ENCODE measurements around the gene RBM42. TPM values are rescaled to one million over a fixed set of nuclear protein-coding genes. Genes with fewer than 3 reads are reported as not detected.
A peak's percentile ranks its signal among the peaks of the same experiment; 100 is the strongest.

RBM42 gene
- total and polyA plus RNA-seq, 9 of the 15 experiments (the other 6 are each of a cell fraction or from before 2014, with no cell fraction given): 5.7 to 149 (median 32.4) TPM

- peak; percentile 59 for TF ChIP-seq PKNOX1 (IDR thresholded peaks at IDR 0.05)
- no peak for TF ChIP-seq MBD2 (IDR thresholded peaks at IDR 0.05; ENCODE audit: borderline replicate concordance, low read depth)
- TF ChIP-seq ZBED1 (IDR thresholded peaks at IDR 0.05): 0 out of 2 replicates have a peak, but pooled peaks have one; percentile 45
- TF ChIP-seq PML (IDR thresholded peaks at IDR 0.05; ENCODE audit: low read length): peak; percentile 82; the same call in 1 of the 2 replicates
- no peak for TF ChIP-seq THAP12 (CRISPR knock-in tag; IDR thresholded peaks at IDR 0.05)
- TF ChIP-seq PHF20 (IDR thresholded peaks at IDR 0.05; ENCODE audit: partially characterized antibody): no peak
- TF ChIP-seq ZNF41 (CRISPR knock-in tag; conservative IDR thresholded peaks at IDR 0.05): no peak
- peak; percentile 93 for TF ChIP-seq TAL1 (IDR thresholded peaks at IDR 0.05)
- TF ChIP-seq ELF4 (CRISPR knock-in tag; IDR thresholded peaks at IDR 0.05): no peak
- no peak for TF ChIP-seq ZNF140 (CRISPR knock-in tag; IDR thresholded peaks at IDR 0.05)
- peak; percentile 74; the same call in 1 of the 2 replicates for TF ChIP-seq KLF16 (IDR thresholded peaks at IDR 0.05)
- no peak for TF ChIP-seq RB1 (IDR thresholded peaks at IDR 0.05; ENCODE audit: low read depth)
- peak in 1 of 2 experiments; percentile 84; a peak in 2 of 4 replicates for TF ChIP-seq ZMIZ1 (IDR thresholded peaks at IDR 0.05; ENCODE audit: low read depth in 2 of 2, low read length in 2 of 2)
- TF ChIP-seq MTF1 (CRISPR knock-in tag; IDR thresholded peaks at IDR 0.05; ENCODE audit: borderline replicate concordance): no peak
- peak; percentile 97 for TF ChIP-seq CBFA2T3 (IDR thresholded peaks at IDR 0.05)
- no peak for TF ChIP-seq E4F1 (CRISPR knock-in tag; IDR thresholded peaks at IDR 0.05; ENCODE audit: borderline replicate concordance)
- TF ChIP-seq ZNF75A (CRISPR knock-in tag; IDR thresholded peaks at IDR 0.05): no peak
- no peak for TF ChIP-seq E2F8 (IDR thresholded peaks at IDR 0.05; ENCODE audit: low read depth, partially characterized antibody)
- no peak for TF ChIP-seq BRD4 (IDR thresholded peaks at IDR 0.05)
These were observed 43.0 kb downstream of the RBM42 start (continued) for GRCh38 chr19:35671818-35672217.

All from K562 (cell line).